NCI-H510A treated with DMSO at 0.1 percent for 48 hours (cell line): Measurements from ENCODE around the gene PRLHR.

ENCODE experiments used
- DNase-seq: peaks from one replicate; lab custom pipeline; 2025; lab: John Stamatoyannopoulos, UW

The PRLHR gene

DNA sequence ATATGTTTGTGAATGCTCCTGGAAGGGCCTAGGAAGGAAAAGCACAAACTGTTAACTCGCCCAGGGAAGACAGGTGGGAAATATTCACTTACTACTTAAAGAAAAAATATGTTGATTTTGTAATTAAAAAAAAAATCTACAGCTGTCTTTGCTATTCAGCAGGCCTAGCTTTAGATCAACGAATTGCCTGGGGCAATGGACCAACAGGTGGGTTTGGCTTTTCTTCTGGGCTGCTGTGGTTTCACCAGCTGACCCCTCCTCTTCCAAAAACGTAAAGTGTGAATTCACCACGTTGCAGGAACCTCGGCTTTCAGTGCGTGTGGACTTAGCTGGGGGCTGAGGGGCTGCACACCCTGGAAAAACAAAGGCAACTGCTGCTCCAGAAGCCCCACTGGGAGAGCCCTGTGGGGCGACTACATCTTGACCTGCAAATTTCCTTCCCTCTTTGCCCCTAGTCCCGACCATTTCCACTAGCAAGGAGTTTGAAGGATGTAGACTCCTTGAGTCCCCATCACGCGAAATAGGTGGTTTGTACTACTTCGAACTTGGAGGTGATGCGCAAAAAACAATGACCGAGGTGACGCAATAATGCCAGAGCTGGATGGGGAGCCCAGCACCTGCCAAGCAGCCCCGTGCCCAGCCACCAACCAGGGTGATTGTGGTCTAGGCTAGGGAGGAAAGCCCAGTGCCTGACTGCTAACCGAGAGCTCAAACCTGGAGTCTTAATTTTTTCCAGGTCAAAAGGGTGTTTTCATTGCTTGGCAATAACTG is 7.4 kb downstream of the PRLHR start:
- DNase-seq = no peak

DNA sequence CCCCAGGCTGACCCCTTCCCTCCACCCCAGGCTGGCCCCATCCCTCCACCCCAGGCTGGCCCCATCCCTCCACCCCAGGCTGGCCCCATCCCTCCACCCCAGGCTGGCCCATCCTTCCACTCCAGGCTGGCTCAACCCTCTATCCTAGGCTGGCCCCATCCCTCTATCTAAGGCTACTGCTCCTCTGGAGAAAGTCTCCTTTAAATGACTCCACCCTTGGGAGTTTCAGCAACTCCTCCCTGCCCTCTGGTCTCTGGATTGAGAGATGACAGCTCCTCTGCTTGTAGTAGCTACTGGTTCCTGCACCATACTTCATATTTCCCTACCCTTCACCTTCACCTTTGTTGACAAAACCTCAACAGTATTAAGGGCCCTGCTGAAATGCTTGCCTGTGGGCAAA is 8.5 kb downstream of the PRLHR start:
- no peak for DNase-seq

GRCh38 chr10:118585794-118586193 is 9.7 kb downstream of the PRLHR start:
- no peak for DNase-seq

- no peak for DNase-seq
Measured at GRCh38 chr10:118585234-118585633, 10.2 kb downstream of the PRLHR start.

GRCh38 chr10:118584181-118584954 is 11.1 kb downstream of the PRLHR start:
- no peak for DNase-seq

DNA sequence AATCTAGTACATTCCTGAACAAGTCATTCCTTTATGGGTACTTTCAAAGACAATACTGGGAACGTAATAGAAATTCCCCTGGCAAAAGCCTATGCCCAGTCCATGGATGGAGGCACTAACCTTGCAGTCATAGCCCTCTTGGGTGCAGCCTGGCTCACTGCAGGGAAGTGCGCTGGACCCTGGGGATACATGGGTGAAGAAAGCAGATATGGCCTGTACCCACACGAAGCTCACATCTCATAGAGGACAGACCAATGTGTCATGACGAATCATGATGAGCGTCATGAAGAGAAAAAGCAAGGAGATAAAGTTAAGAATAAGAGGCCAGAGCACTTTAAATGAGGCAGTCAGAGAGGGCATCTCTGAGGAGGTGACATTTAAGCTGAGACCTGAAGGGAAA is 11.8 kb downstream of the PRLHR start:
- no peak for DNase-seq

- DNase-seq = no peak
Measured at GRCh38 chr10:118582511-118582910, 12.9 kb downstream of the PRLHR start.

- no peak for DNase-seq
Measured at GRCh38 chr10:118581340-118581739, 14.1 kb downstream of the PRLHR start.

GRCh38 chr10:118580702-118581101 is 14.7 kb downstream of the PRLHR start:
- no peak for DNase-seq

GRCh38 chr10:118573512-118573911 is 21.9 kb downstream of the PRLHR start:
- DNase-seq = no peak

DNA sequence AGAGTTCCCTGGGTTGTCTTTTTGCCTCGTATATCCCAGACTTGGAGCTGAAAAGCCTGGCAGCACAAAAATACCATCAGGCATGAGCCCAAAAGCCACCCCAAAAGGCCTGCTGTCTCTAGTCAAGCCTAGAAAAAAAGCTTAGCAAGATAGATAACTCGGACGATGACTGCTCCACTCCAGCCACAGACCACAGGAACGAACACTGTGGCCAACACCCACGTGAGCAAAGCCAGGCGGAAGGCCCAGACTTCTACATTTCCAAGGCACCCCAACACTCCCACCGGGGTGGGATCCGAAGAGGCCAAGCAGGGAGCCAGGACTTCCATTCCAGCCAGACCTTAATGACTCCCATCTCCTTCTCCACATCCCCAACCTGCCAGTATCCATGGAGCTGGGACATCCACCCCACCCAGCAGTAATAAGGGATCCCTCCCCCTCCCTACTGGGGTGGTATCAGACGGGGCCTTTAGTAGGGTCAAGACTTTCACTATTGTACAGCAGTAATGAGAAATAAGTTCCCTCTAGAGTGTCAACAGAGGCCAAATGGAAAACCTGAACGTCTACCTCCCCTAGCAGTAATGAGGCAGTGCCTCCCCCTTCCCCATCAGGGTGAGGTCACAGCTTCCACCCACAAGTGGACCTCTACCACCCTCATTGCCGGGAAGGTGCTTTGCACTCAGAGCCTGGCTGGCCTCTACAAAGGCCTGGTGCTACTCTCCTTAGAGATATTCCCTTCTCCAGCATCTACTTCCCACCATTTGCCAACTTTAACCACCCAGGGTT is 23.0 kb downstream of the PRLHR start:
- DNase-seq = no peak

GRCh38 chr10:118571123-118571522 is 24.3 kb downstream of the PRLHR start:
- DNase-seq = no peak

DNA sequence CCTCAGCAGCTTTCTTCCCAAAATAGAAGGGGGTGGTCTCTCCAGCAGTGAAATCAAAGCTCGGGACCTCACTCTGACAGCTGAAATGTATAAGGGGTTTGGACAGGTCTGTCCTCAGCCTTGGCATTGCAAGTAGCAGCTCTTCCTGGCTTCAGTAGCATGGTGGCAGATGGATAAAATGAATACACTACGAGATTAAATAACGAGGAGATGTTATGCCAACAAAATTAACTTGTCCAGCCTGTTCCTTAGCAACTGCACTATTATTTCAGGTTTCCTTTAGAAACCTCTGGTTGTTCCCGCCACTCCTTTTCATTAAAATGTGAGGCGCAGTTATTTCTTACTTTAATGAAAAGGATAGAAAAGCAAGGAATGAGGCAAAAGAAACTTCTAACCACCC is 24.9 kb downstream of the PRLHR start:
- DNase-seq = no peak

GRCh38 chr10:118569882-118570252 is 25.6 kb downstream of the PRLHR start:
- no peak for DNase-seq

DNA sequence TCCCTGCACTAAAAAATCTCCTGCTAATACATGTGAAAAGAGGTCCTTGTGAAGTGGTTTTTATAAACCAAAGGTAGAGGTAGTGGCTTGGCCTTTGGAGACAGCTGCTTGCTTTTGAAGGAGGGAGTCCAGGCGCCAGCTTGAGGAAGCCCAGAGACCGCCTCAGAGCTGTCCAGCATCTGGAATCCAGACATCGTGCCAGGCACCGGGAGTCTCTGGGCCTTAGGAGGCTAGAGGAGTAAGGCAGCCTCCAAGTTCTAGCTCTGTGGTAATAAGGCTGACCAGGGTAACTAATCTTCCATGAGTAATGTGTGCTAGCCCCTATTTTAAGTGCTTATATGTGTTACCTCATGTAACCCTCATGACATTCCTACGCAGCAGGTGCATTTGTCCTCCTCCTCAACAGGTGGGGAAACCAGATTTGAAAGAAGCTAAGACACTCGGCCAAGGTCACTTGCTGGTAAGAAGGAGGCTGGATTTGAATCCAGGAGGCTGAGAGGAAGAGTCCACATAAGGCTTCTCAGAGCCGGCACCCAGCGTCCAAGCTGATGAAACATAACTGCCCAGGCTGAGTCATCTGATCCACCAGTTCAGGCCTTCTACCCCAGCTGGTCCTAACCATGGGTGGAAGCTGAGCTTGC is 26.1 kb downstream of the PRLHR start:
- DNase-seq = no peak

DNA sequence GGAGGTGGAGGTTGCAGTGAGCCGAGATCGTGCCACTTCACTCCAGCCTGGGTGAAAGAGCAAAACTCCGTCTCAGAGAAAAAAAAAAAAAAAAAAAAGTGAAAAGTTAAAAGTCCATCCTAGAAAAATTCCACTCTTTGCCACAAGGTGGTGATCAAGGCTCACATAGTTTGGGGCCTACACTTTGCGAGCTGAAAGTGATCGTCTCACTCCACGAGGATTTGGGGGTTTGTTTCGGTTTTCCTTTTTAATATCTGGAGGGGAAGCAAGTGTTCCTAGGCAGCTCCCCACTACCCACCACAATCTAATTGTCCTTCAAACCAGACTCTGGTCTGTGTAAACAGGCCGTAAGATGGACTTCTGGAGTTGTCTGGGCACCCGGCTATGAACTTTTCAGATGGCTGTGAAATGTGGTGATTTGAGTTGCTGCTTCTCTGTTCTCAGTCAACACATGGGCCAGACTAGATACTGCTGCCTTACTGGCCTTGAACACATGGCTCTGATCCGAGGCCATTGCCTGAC is 27.1 kb downstream of the PRLHR start:
- DNase-seq = peak; percentile 2

- no peak for DNase-seq
Measured at GRCh38 chr10:118567701-118568248, 27.7 kb downstream of the PRLHR start.

DNA sequence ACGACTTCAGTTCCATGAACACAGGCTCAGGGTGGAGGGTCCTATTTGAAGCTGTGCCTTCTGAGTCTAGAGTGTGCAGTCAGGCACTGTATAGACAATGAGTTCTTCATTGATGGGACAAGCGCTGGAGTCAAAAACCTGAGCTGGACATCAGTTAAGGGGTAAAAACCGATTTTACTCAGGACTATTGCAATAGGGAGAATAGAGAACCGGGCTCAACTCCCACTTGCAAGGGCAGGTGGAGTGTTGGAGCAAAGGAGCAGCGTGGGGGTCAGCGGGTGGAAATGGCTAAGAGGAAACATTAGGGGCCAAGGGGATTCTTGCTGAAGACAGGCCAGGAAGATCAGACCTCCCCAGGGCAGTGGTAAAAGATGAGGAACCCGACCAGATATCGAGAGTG is 28.5 kb downstream of the PRLHR start:
- DNase-seq = no peak

- DNase-seq = no peak
Measured at GRCh38 chr10:118565301-118566075, 30.0 kb downstream of the PRLHR start.

DNA sequence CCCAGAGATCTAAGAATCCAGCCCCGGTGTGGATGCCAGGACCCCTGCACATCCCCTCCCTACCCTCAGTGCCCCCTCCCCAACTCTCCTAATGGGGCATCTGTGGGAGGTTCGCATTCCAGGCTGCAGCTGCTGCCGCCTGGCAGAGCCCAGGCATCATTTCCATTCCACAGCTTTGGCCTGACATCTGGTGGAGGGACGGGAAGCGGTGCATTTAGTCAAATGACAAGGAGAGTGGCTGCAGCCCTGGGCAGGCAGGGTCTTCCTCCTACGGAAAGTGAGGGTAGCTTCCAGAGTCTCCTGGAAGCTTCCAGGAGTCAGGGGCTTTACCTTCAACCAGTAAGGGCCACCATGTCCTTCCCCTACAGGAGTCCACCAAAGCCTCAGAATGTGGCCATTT is 30.8 kb downstream of the PRLHR start:
- no peak for DNase-seq

DNA sequence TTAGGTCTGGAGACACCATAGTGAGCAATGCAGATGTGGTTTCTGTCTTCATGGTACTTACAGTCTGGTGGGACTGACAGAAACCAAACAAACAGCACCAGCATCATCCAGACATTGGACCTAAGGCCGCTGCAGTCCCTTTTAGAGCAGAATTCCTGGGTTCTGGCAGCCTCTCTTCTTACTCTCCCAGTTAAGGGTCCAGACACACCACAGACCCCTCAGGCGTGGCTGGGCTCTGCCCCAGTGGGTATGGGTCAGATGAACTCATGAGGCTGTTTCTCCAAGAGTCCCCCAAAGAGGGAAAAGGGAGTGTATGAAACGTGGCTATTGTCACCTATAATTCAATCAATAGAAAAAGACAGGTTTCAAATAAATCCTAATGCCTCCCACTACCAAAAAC is 31.3 kb downstream of the PRLHR start:
- no peak for DNase-seq
